HG03066 (cell line): ENCODE data around the gene CITED4.
A peak's percentile ranks its signal among the peaks of the same experiment; 100 is the strongest.

Experiments used
- ATAC-seq: cut with Tn5 transposase; IDR thresholded peaks from one replicate; pipeline ENCODE4 v1.9.1; 2021; ENCODE audit warnings: low read depth; ENCODE audit not compliant: unreplicated experiment

CITED4 gene

DNA sequence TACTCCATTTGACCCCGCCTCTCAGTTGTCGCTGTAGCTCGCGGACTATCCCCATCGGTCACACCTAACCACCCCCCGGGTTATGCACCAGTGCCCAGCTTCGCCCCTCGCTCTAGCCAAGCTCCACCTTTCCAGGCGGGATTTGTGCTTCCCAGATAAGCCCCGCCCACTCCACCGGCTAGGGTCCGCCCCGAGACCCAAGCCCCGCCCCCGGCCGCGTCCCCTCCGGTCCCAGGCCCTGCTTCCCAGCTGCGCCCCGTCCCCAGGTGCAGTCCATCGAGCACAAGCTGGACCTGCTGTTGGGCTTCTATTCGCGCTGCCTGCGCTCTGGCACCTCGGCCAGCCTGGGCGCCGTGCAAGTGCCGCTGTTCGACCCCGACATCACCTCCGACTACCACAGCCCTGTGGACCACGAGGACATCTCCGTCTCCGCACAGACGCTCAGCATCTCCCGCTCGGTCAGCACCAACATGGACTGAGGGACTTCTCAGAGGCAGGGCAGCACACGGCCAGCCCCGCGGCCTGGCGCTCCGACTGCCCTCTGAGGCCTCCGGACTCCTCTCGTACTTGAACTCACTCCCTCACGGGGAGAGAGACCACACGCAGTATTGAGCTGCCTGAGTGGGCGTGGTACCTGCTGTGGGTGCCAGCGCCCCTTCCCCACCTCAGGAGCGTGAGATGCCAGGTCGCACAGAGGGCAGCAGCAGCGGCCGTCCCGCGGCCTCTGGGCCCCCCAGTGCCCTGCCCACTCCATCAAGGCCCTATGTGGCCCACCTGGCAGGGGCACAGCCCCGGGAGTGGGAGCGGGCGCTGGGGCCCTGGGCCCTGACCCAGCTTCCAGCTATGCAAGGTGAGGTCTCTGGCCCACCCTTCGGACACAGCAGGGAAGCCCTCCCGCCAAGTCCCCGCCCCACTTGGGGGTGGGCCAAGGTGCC is 23.9 kb downstream of the CITED4 start:
- no peak for ATAC-seq

- no peak for ATAC-seq
These were observed 24.6 kb downstream of the CITED4 start for GRCh38 chr1:40837601-40838000.

DNA sequence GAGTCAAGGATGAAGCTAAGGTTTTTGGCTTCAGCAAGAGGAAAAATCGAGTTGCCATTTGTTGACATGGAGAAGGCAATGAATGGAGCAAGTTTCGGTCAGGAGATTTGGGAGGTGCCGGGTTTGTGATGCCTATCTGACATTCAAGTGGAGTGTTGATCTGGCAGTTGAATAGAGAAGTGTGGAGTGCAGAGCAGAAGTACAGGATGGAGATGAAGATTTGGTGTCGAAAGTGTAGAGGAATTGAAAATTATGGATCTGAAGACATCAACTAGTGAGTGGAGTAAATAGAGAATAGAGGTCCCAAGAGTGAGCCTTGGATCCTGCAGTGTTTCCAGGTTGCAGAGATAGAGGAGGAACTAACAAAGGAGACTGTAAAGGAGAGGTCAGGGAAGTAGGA is 25.9 kb downstream of the CITED4 start:
- ATAC-seq, result no peak

DNA sequence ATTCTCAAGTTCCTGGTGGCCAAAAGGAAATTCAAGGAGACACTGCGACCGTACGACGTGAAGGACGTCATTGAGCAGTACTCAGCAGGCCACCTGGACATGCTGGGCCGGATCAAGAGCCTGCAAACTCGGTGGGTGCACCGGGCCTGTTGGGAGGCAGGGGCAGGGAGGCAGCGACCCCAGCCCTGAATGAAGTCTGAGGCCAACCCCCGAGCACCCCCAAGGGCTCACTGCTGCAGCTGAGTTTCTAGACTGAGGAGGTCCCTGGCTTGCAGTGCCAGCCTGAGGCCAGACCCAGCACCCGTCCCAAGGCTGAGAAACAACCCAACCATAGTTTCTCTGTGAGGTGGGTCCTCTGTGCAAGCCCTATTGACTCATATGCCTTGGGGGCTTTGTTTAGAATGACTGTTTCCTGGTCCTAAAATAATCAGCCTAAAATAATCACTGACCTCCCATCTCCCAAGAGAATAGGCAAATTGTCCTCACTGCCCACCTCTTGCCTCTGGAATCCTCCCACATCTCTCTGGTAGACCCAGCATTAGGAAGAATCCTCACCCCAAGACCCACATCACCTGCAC is 27.1 kb downstream of the CITED4 start:
- no peak for ATAC-seq

DNA sequence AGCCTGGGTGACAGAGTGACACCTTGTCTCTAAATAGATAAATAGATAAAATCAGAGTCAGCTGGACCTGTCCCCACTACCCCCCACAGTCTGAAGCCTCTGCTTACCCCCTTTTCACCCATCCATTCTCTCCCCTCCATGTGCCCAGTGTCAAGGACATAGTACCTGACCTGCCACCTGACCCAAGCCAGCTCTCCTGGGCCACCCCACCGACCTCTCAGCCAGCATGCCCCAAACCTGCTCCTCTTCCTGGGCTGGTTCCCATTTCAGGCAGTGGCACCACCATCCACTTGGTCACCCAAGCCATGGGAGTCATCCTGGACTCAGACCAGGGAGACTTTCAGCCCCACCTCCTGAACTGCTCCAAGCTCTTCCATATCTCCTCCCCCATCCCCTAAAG is 28.2 kb downstream of the CITED4 start:
- no peak for ATAC-seq

DNA sequence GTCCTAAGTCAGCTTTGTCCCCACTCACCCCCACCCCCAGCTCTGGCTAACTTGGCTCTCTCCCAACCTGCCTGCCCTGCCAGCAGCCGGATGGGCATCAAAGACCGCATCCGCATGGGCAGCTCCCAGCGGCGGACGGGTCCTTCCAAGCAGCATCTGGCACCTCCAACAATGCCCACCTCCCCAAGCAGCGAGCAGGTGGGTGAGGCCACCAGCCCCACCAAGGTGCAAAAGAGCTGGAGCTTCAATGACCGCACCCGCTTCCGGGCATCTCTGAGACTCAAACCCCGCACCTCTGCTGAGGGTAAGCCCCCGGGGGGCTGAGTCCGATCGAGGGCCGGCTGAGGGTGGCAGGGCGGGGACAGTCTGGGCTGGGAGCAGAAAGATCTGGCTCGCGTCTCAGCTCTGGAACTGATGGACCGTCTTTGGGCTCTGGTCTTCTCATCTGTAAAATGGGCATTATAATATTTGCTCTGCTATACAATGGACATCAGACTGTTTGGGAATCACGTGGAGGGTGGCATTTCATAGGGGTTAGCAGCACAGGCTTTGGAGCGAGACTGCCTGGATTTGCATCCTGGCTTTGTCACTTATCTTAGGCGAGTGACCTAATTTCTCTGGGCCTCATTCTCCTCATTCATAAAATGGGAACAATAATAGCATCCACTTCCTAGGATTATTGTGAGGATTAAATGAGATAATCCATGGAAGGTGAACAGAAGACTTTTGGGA is 31.0 kb downstream of the CITED4 start:
- no peak for ATAC-seq

DNA sequence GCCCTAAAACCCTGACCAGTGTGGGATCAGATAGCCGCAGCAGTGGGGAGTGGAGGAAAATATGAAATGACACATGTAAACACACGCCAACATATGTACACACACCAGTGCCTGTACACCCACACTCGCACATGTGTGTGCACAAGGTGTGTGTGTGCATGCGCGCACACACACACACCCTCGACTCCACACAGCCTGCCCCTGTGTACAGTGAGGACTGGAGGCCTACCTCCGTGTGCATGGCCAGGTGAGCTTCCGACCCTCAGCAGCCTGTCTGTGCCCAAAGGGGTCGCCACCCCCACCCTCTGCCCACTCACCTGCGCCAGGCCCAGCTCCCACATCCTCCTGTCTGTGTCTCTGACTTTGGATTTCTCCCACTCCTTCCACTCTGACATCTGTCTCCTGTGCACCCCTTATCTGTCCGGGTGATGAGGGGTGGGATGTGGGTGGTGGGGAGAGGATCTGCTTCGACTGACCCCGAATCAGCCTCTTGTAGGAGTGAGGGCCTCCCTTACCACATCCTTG is 31.7 kb downstream of the CITED4 start:
- ATAC-seq, result no peak

DNA sequence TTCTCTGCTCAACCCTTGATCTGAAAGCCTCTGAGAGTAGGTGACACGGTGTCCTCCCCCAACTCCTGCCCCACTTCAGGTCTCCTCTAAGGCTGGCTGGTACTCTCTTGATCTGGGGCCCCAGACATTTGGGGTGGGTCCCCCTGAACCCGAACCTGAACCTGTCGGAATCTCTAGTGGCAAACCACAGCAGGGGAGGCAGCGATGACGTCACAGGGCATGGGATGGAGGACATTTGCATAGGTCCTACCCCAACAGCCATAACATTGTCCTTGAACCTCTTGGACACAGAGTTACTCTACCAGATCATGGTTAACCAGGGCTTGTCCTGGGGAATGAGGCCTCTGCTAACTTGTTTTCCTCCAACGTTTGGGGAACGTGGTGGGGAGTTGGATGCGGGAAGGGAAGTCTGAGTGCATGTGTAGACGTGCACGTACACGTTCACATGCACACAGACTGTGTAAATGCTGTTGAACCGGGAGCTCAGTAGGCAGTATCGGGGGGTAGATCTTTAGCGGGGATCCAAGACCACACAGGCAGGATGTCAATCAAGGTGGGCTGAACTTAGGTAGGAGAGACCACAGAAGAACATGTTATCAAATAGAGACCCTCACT is 32.4 kb downstream of the CITED4 start:
- no peak for ATAC-seq

DNA sequence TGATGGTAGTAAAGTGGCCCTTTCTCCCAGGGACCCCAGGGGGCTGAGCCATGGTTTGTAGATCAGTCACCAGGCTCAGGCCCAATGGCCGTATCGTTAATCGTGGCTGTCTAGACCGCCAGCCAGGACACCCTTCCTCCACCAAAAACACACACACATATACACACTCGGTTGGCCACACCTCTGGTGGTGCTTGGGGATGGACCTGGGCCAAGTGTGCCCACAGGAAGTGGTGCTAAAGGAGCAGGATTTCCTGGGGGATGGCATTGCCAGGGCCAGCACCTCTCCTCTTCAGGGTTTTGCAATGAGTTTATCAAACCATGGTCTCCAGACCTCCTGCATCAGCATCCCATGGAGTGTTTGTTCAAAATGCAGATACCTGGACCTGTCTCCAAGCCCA is 36.2 kb downstream of the CITED4 start:
- no peak for ATAC-seq

GRCh38 chr1:40825435-40825788 is 36.8 kb downstream of the CITED4 start:
- ATAC-seq, result peak; percentile 50

GRCh38 chr1:40824591-40825434 is 37.4 kb downstream of the CITED4 start:
- ATAC-seq, result no peak

DNA sequence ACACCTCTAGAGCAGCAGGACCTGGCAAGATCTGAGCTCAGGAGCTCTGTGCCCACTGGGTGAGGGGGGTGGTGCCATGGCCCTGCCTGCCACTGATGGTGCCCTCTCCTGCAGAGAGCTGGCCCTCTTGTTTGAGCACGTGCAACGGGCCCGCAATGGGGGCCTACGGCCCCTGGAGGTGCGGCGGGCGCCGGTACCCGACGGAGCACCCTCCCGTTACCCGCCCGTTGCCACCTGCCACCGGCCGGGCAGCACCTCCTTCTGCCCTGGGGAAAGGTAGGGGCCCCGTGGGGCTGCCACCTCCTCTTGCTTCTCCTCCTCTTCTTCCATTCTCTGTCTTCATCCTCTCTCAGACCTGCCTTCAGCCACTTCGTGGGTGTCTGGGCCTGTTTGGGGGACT is 38.2 kb downstream of the CITED4 start:
- no peak for ATAC-seq

DNA sequence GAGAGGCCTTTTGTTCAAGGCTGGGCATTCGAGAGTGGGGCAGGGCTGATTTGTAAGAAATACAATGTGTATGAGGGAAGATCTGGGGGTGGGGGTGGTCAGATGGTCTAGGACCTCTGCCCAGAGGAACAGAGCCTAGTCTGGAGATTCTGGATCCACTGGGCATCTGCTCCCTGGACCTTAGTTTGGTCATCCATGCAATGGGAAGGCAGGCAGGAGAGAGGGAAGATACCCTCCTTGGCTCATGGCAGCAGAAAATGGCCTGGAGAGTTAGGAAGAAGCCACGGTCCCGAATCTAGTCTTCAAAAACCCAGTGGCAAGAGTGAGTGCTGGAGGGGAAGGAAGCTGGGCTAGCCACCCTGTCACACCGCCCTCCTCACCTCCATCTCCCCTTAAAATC is 38.8 kb downstream of the CITED4 start:
- no peak for ATAC-seq

GRCh38 chr1:40822890-40823289 is 39.3 kb downstream of the CITED4 start:
- ATAC-seq, result no peak

- no peak for ATAC-seq
These were observed 41.1 kb downstream of the CITED4 start for GRCh38 chr1:40820911-40821693.

DNA sequence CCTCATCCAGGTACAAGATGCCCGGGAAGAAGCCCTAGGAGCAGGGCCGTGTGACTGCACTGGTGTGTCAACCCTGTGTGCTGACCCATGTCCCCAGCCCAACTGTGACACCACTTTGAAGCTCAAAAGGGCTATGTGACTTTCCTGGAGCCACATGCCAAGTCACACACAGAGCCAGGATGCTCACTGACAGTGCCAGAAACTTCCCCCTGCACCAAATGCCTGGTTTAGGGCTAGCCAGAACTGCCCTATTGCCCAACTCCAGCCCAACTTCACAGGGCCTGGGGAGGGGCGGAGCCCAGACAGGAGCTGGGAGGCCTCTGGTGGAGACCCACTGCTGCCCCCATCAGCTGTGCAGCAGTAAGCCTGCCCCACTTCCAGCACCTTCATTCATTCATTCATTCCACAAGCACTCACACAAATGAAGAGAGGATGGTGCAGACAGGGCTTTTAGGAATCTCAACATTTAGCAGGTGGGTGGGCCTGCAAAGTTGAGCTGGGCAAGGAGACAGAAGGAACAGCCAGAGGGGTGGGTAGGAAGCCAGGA is 41.8 kb downstream of the CITED4 start:
- ATAC-seq, result no peak

- ATAC-seq, result no peak
These were observed 43.1 kb downstream of the CITED4 start for GRCh38 chr1:40819101-40819500.

- ATAC-seq, result peak; percentile 83
These were observed 43.8 kb downstream of the CITED4 start for GRCh38 chr1:40818264-40818961.
